Panc1 (cell line): ENCODE data around the gene YPEL3. TPM values are rescaled to one million over a fixed set of nuclear protein-coding genes. Genes with fewer than 3 reads are reported as not detected.

Source experiments
- ATAC-seq: fragments of 200-7000 bp; cut with Tn5 transposase; 2 replicates; pipeline ENCODE4 v1.9.1; 2020; ENCODE audit warnings: mild to moderate bottlenecking, moderate library complexity
- BruUV-seq: library from RNA; stranded (reverse); fragments of 400-500 nt; replicated peaks from 2 replicates; lab custom pipeline; 2021; lab: Mats Ljungman, UMichigan
- CTCF ChIA-PET: fragments of 300-600 bp; sonication (Branson Sonifier 250); formaldehyde crosslinking; loops from one replicate; lab custom pipeline; 2022; ENCODE audit warnings: antibody characterized with exemption; lab: Charles Lee
- POLR2A ChIA-PET: fragments of 300-600 bp; sonication (Branson Sonifier 250); formaldehyde crosslinking; loops from one replicate; lab custom pipeline; 2022; ENCODE audit warnings: antibody characterized with exemption; lab: Charles Lee
- DNase-seq: peaks from one replicate; pipeline ENCODE4 v3.0.0-alpha.2; 2010; ENCODE audit warnings: low read depth, low spot score
- H3K27ac ChIP-seq: 2 replicates; pipeline ENCODE4 v1.5.1; 2011; ENCODE audit warnings: mild to moderate bottlenecking, low read length, inconsistent platforms
- H3K27me3 ChIP-seq: fragments of 200-500 bp; sonication (Bioruptor generic); 2 replicates; pipeline ENCODE4 v1.6.0; 2014; ENCODE audit warnings: low read length, inconsistent platforms; ENCODE audit not compliant: control insufficient read depth, insufficient read depth
- H3K36me3 ChIP-seq: fragments of 200-500 bp; sonication (Bioruptor generic); 2 replicates; pipeline ENCODE4 v1.5.1; 2014; ENCODE audit warnings: inconsistent platforms, mild to moderate bottlenecking, low read length, moderate library complexity; ENCODE audit not compliant: control insufficient read depth, insufficient read depth
- H3K4me1 ChIP-seq: 2 replicates; pipeline ENCODE4 v1.5.1; 2011; ENCODE audit warnings: inconsistent platforms, mild to moderate bottlenecking, low read length, moderate library complexity; ENCODE audit not compliant: control insufficient read depth, insufficient read depth
- H3K4me3 ChIP-seq, 2 experiments: 2 replicates each; pipeline ENCODE4 v1.5.1; 2011 to 2012; ENCODE audit warnings: low read depth in 2 of 2, low read length in 2 of 2, mild to moderate bottlenecking in 2 of 2, inconsistent platforms in 1 of 2, moderate library complexity in 1 of 2
- H3K9me3 ChIP-seq: fragments of 200-500 bp; sonication (Bioruptor generic); 2 replicates; pipeline ENCODE4 v1.5.1; 2014; ENCODE audit warnings: low read depth, mild to moderate bottlenecking, inconsistent platforms, low read length, moderate library complexity; ENCODE audit not compliant: control insufficient read depth, insufficient read depth
- POLR2AphosphoS5 ChIP-seq: IDR thresholded peaks from 2 replicates; pipeline ENCODE4 v1.6.1; 2012; ENCODE audit warnings: mild to moderate bottlenecking, low read depth, low read length, moderate library complexity
- SIN3A ChIP-seq: IDR thresholded peaks from 2 replicates; pipeline ENCODE4 v1.6.1; 2012; ENCODE audit warnings: low read depth, mild to moderate bottlenecking, low read length, moderate library complexity, borderline replicate concordance; ENCODE audit not compliant: insufficient read depth
- TCF7L2 ChIP-seq: IDR thresholded peaks from 2 replicates; pipeline ENCODE4 v1.6.1; 2011; ENCODE audit warnings: mild to moderate bottlenecking, low read depth, low read length, inconsistent platforms
- in situ Hi-C: cut with HindIII; loops from 2 replicates; pipeline ENCODE4 v1.10.0; 2016; ENCODE audit warnings: low sequenced_read_pairs, low pct_unique_long_range_greater_than_20kb
- intact Hi-C: fragments of 100-400 bp; cut with micrococcal nuclease; formaldehyde crosslinking; loops from one replicate; pipeline ENCODE4 v1.10.0; 2022; ENCODE audit not compliant: unreplicated experiment
- total RNA-seq: library from RNA; stranded (reverse); gene quantifications from one replicate; pipeline ENCODE4 v1.2.1, GENCODE V29; 2021; ENCODE audit not compliant: unreplicated experiment
- TF ChIP-seq, protein P1 (sequence below): fragments of 450-650 bp; IDR thresholded peaks from 2 replicates; pipeline ENCODE4 v1.5.1; 2017; ENCODE audit warnings: mild to moderate bottlenecking
- TF ChIP-seq, protein P2 (sequence below), 2 experiments: IDR thresholded peaks; 2 replicates each; pipeline ENCODE4 v1.6.1; 2011 to 2012; ENCODE audit warnings: low read depth in 2 of 2, control low read depth in 1 of 2, low read length in 1 of 2, mild to moderate bottlenecking in 1 of 2, moderate library complexity in 1 of 2; ENCODE audit not compliant: insufficient read depth in 1 of 2

Gene YPEL3
- total RNA-seq, 1 experiment from 2014 or later = 0.69 TPM

DNA sequence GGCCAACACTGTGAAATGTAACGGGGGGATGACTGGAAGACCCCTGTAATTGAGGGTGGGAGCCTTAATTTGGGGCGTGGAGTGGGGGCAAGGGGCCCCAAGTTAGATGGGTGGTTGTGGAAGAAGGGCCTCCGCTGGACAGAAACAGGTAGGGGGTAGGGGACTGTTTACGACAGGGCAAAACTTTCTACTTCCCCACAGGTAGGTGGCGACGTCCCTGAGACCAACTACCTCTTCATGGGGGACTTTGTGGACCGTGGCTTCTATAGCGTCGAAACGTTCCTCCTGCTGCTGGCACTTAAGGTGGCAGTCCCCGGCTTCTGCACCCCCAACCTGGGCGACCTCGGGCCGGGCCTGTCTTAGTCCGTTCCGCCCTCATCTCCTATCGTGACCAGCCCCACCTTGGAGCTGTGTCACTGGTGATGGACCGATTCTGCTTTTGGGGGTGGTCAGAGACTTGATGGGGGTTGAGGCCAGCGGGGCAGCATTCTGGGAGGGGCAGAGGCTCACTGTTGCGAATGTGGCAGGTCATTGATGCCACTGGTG lies 13.4 kb downstream of the YPEL3 start:
- Histone ChIP-seq H3K27ac (no peak overlapping the region), H3K9me3 (no peaks in the 10 kb centered on the region), H3K27me3 (no peaks in the 10 kb centered on the region), H3K4me1 (0 out of 2 replicates have a peak, but pooled peaks cover 5% of the 10 kb centered on the region), H3K4me3 (no peak overlapping the region), H3K36me3 (peaks cover 9% of the 10 kb centered on the region)
- DNase-seq (no peak), ATAC-seq (no peak)
- CTCF ChIA-PET = no interaction called here
- in situ Hi-C loops (no loop called here), intact Hi-C loops (no loop called here)
- POLR2A ChIA-PET = no interaction called here
- no TSS peak for BruUV-seq
- TF ChIP-seq TCF7L2 = no peak
- TF ChIP-seq, protein P1, sequence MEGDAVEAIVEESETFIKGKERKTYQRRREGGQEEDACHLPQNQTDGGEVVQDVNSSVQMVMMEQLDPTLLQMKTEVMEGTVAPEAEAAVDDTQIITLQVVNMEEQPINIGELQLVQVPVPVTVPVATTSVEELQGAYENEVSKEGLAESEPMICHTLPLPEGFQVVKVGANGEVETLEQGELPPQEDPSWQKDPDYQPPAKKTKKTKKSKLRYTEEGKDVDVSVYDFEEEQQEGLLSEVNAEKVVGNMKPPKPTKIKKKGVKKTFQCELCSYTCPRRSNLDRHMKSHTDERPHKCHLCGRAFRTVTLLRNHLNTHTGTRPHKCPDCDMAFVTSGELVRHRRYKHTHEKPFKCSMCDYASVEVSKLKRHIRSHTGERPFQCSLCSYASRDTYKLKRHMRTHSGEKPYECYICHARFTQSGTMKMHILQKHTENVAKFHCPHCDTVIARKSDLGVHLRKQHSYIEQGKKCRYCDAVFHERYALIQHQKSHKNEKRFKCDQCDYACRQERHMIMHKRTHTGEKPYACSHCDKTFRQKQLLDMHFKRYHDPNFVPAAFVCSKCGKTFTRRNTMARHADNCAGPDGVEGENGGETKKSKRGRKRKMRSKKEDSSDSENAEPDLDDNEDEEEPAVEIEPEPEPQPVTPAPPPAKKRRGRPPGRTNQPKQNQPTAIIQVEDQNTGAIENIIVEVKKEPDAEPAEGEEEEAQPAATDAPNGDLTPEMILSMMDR = no peak; the same call in 1 of the 2 replicates
- no peak for TF ChIP-seq POLR2AphosphoS5
- TF ChIP-seq SIN3A = no peak
- TF ChIP-seq, protein P2, sequence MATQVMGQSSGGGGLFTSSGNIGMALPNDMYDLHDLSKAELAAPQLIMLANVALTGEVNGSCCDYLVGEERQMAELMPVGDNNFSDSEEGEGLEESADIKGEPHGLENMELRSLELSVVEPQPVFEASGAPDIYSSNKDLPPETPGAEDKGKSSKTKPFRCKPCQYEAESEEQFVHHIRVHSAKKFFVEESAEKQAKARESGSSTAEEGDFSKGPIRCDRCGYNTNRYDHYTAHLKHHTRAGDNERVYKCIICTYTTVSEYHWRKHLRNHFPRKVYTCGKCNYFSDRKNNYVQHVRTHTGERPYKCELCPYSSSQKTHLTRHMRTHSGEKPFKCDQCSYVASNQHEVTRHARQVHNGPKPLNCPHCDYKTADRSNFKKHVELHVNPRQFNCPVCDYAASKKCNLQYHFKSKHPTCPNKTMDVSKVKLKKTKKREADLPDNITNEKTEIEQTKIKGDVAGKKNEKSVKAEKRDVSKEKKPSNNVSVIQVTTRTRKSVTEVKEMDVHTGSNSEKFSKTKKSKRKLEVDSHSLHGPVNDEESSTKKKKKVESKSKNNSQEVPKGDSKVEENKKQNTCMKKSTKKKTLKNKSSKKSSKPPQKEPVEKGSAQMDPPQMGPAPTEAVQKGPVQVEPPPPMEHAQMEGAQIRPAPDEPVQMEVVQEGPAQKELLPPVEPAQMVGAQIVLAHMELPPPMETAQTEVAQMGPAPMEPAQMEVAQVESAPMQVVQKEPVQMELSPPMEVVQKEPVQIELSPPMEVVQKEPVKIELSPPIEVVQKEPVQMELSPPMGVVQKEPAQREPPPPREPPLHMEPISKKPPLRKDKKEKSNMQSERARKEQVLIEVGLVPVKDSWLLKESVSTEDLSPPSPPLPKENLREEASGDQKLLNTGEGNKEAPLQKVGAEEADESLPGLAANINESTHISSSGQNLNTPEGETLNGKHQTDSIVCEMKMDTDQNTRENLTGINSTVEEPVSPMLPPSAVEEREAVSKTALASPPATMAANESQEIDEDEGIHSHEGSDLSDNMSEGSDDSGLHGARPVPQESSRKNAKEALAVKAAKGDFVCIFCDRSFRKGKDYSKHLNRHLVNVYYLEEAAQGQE (IDR thresholded peaks at IDR 0.05; ENCODE audit: insufficient read depth in 1 of 2, low read depth in 2 of 2, low read length in 1 of 2) = no peak

DNA sequence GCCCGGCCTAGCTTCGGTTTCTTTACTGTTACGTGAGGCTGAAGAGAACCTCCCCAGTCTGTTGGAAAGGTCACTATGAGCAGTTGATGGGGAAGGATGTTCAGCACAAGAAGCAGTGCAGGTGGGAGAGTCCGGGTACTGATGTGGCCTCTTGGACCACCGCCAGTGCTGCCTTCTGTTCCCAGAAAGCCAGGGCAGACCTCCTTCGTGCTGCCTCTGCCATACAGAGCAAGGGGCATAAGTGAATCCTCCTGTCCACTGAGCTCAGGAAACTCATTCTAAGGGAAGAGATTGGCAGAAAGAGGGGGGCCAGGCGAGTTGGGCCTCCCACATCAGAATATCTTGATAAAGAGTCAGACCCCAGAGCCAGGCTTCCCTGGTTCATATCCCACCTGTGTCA lies 16.5 kb downstream of the YPEL3 start:
- TF ChIP-seq POLR2AphosphoS5 = no peak
- TF ChIP-seq SIN3A = no peak
- TF ChIP-seq, protein P1 = no peak
- Histone ChIP-seq H3K4me1 (peaks cover 13% of the 10 kb centered on the region), H3K9me3 (no peaks in the 10 kb centered on the region), H3K4me3 (no peak overlapping the region), H3K36me3 (peaks cover 5% of the 10 kb centered on the region; the same call in 1 of the 2 replicates), H3K27me3 (no peaks in the 10 kb centered on the region), H3K27ac (no peak overlapping the region)
- intact Hi-C loops (no loop called here), in situ Hi-C loops (no loop called here)
- ChIA-PET POLR2A (no interaction called here), CTCF (interaction anchor here (0.9 kb wide), 1 partner anchor 12 kb away, joined by 4 read pairs; the partner anchor contains the start of gene TBX6)
- no peak for ATAC-seq
- DNase-seq = no peak
- BruUV-seq = no TSS peak
